GM21390 (cell line): Measurements from ENCODE around the gene SLC5A6.
A peak's percentile ranks its signal among the peaks of the same experiment; 100 is the strongest.
"Not testable (repeated sequence)": the region's sequence is repeated elsewhere in the genome, so short reads cannot be mapped to it uniquely, and the experiment has no call there.

ENCODE experiments used
- ATAC-seq: cut with Tn5 transposase; IDR thresholded peaks from one replicate; pipeline ENCODE4 v1.9.1; 2021; ENCODE audit not compliant: unreplicated experiment

SLC5A6 gene

GRCh38 chr2:27177441-27178351, 34.4 kb downstream of the SLC5A6 start:
- no peak for ATAC-seq

GRCh38 chr2:27175781-27176180, 36.3 kb downstream of the SLC5A6 start:
- ATAC-seq = not testable (repeated sequence)

GRCh38 chr2:27175330-27175729, 36.7 kb downstream of the SLC5A6 start:
- no peak for ATAC-seq

GRCh38 chr2:27174638-27175037, 37.4 kb downstream of the SLC5A6 start:
- no peak for ATAC-seq

GRCh38 chr2:27171351-27171848, 40.7 kb downstream of the SLC5A6 start:
- ATAC-seq = no peak

GRCh38 chr2:27170581-27171337, 41.3 kb downstream of the SLC5A6 start:
- ATAC-seq = no peak

- ATAC-seq = peak; percentile 66
Measured at GRCh38 chr2:27164960-27165763, 46.9 kb downstream of the SLC5A6 start.

GRCh38 chr2:27162151-27163121, 49.6 kb downstream of the SLC5A6 start:
- ATAC-seq = no peak

- no peak for ATAC-seq
Measured at GRCh38 chr2:27160191-27160590, 51.9 kb downstream of the SLC5A6 start.

GRCh38 chr2:27159271-27159670, 52.8 kb downstream of the SLC5A6 start:
- no peak for ATAC-seq

- ATAC-seq = no peak
Measured at GRCh38 chr2:27158468-27158867, 53.6 kb downstream of the SLC5A6 start.

GRCh38 chr2:27155069-27155520, 57.0 kb downstream of the SLC5A6 start:
- no peak for ATAC-seq

GRCh38 chr2:27154488-27154887, 57.6 kb downstream of the SLC5A6 start:
- no peak for ATAC-seq

GRCh38 chr2:27152796-27153464, 59.1 kb downstream of the SLC5A6 start:
- no peak for ATAC-seq

- ATAC-seq = no peak
Measured at GRCh38 chr2:27152102-27152795, 59.8 kb downstream of the SLC5A6 start.

GRCh38 chr2:27150639-27151230, 61.3 kb downstream of the SLC5A6 start:
- ATAC-seq = no peak
